Measurements from ENCODE around the gene NCR3LG1.
A peak's percentile ranks its signal among the peaks of the same experiment; 100 is the strongest.

Gene NCR3LG1

GRCh38 chr11:17351510-17352176 is at the start of gene NCR3LG1:
TSS of gene NCR3LG1 (plus strand) at chr11:17351800. CDS start at chr11:17351970, 170 bp downstream.
- H3K9me3 ChIP-seq (ENCODE audit: low read depth, low read length) = no peaks in the 10 kb centered on the region
- no peak for DNase-seq (ENCODE audit: low read depth, low spot score)
- peak within 1 kb of the TSS; percentile 85 for H3K4me3 ChIP-seq
- H3K27ac ChIP-seq = no peak within 1 kb of the TSS
- no peaks in the 10 kb centered on the region for H3K36me3 ChIP-seq (ENCODE audit: insufficient read depth, low read length)
- H3K9ac ChIP-seq (ENCODE audit: insufficient read length) = peak within 1 kb of the TSS; percentile 67
- no peak for TF ChIP-seq EZH2 (IDR thresholded peaks at IDR 0.05)
- peak; percentile 15; the same call in 1 of the 2 replicates for TF ChIP-seq POLR2AphosphoS5 (IDR thresholded peaks at IDR 0.05; ENCODE audit: borderline replicate concordance, low read depth, low read length)

- TF ChIP-seq EZH2 (IDR thresholded peaks at IDR 0.05) (no peak), FOXP2 (optimal IDR thresholded peaks at IDR 0.05; ENCODE audit: control extremely low read depth, extremely low read length, insufficient read depth) (no peak)
- H3K4me3 ChIP-seq = no peak overlapping the region
- no peaks in the 10 kb centered on the region for H3K9me3 ChIP-seq (ENCODE audit: low read depth, low read length)
- no peak overlapping the region for H3K9ac ChIP-seq (ENCODE audit: insufficient read length)
- no peak for DNase-seq (ENCODE audit: low read depth, low spot score)
- peaks cover 4% of the 10 kb centered on the region; the same call in 1 of the 2 replicates for H3K36me3 ChIP-seq (ENCODE audit: insufficient read depth, low read length)
- H3K27ac ChIP-seq = no peak overlapping the region
These were observed 38.0 kb upstream of the NCR3LG1 start for GRCh38 chr11:17313349-17314231.

- H3K9ac ChIP-seq (ENCODE audit: insufficient read length) = no peak overlapping the region
- no peak for DNase-seq (ENCODE audit: low read depth, low spot score)
- TF ChIP-seq POLR2AphosphoS5 (IDR thresholded peaks at IDR 0.05; ENCODE audit: borderline replicate concordance, low read depth, low read length) = no peak
- no peak for TF ChIP-seq EZH2 (IDR thresholded peaks at IDR 0.05)
- no peak for TF ChIP-seq FOXP2 (optimal IDR thresholded peaks at IDR 0.05; ENCODE audit: control extremely low read depth, extremely low read length, insufficient read depth)
- no peak overlapping the region for H3K27ac ChIP-seq
- H3K4me3 ChIP-seq = no peak overlapping the region; the same call in 1 of the 2 replicates
- no peaks in the 10 kb centered on the region for H3K9me3 ChIP-seq (ENCODE audit: low read depth, low read length)
- peaks cover 4% of the 10 kb centered on the region; the same call in 1 of the 2 replicates for H3K36me3 ChIP-seq (ENCODE audit: insufficient read depth, low read length)
These were observed 37.4 kb upstream of the NCR3LG1 start for GRCh38 chr11:17314232-17314547.

- DNase-seq (ENCODE audit: low read depth, low spot score) = no peak
- TF ChIP-seq EZH2 (IDR thresholded peaks at IDR 0.05) (no peak), POLR2AphosphoS5 (IDR thresholded peaks at IDR 0.05; ENCODE audit: borderline replicate concordance, low read depth, low read length) (no peak), FOXP2 (optimal IDR thresholded peaks at IDR 0.05; ENCODE audit: control extremely low read depth, extremely low read length, insufficient read depth) (no peak)
- H3K27ac ChIP-seq = no peak overlapping the region
- no peak overlapping the region for H3K9ac ChIP-seq (ENCODE audit: insufficient read length)
- H3K36me3 ChIP-seq (ENCODE audit: insufficient read depth, low read length) = peaks cover 4% of the 10 kb centered on the region; the same call in 1 of the 2 replicates
- no peak overlapping the region for H3K4me3 ChIP-seq
- H3K9me3 ChIP-seq (ENCODE audit: low read depth, low read length) = no peaks in the 10 kb centered on the region
These were observed 36.6 kb upstream of the NCR3LG1 start for GRCh38 chr11:17314904-17315426.

- no peak for DNase-seq (ENCODE audit: low read depth, low spot score)
- Histone ChIP-seq H3K9ac (ENCODE audit: insufficient read length) (no peak overlapping the region), H3K9me3 (ENCODE audit: low read depth, low read length) (no peaks in the 10 kb centered on the region), H3K4me3 (no peak overlapping the region), H3K27ac (no peak overlapping the region), H3K36me3 (ENCODE audit: insufficient read depth, low read length) (0 out of 2 replicates have a peak, but pooled peaks cover 3% of the 10 kb centered on the region)
- TF ChIP-seq POLR2AphosphoS5 (IDR thresholded peaks at IDR 0.05; ENCODE audit: borderline replicate concordance, low read depth, low read length) (no peak), FOXP2 (optimal IDR thresholded peaks at IDR 0.05; ENCODE audit: control extremely low read depth, extremely low read length, insufficient read depth) (no peak), EZH2 (IDR thresholded peaks at IDR 0.05) (no peak)
These were observed 22.6 kb upstream of the NCR3LG1 start for GRCh38 chr11:17328871-17329494.

GRCh38 chr11:17331669-17332068 is 19.9 kb upstream of the NCR3LG1 start:
- DNase-seq (ENCODE audit: low read depth, low spot score) = no peak
- Histone ChIP-seq H3K9me3 (ENCODE audit: low read depth, low read length) (no peaks in the 10 kb centered on the region), H3K36me3 (ENCODE audit: insufficient read depth, low read length) (0 out of 2 replicates have a peak, but pooled peaks cover 3% of the 10 kb centered on the region), H3K27ac (no peak overlapping the region), H3K4me3 (no peak overlapping the region), H3K9ac (ENCODE audit: insufficient read length) (no peak overlapping the region)
- TF ChIP-seq EZH2 (IDR thresholded peaks at IDR 0.05) (no peak), POLR2AphosphoS5 (IDR thresholded peaks at IDR 0.05; ENCODE audit: borderline replicate concordance, low read depth, low read length) (no peak), FOXP2 (optimal IDR thresholded peaks at IDR 0.05; ENCODE audit: control extremely low read depth, extremely low read length, insufficient read depth) (no peak)

GRCh38 chr11:17333799-17334586 is 17.6 kb upstream of the NCR3LG1 start:
- Histone ChIP-seq H3K9ac (ENCODE audit: insufficient read length) (no peak overlapping the region), H3K4me3 (no peak overlapping the region), H3K36me3 (ENCODE audit: insufficient read depth, low read length) (0 out of 2 replicates have a peak, but pooled peaks cover 3% of the 10 kb centered on the region), H3K27ac (no peak overlapping the region), H3K9me3 (ENCODE audit: low read depth, low read length) (no peaks in the 10 kb centered on the region)
- DNase-seq (ENCODE audit: low read depth, low spot score) = no peak
- no peak for TF ChIP-seq EZH2 (IDR thresholded peaks at IDR 0.05)
- TF ChIP-seq POLR2AphosphoS5 (IDR thresholded peaks at IDR 0.05; ENCODE audit: borderline replicate concordance, low read depth, low read length) = no peak
- TF ChIP-seq FOXP2 (optimal IDR thresholded peaks at IDR 0.05; ENCODE audit: control extremely low read depth, extremely low read length, insufficient read depth) = no peak

Data from SK-N-MC (cell line).